AG10803 (cell line): ENCODE data around the gene NFYC.

Experiments
- DNase-seq: peaks from one replicate; pipeline ENCODE4 v3.0.0; 2010; ENCODE audit warnings: low read depth
- H3K4me3 ChIP-seq: 2 replicates; pipeline ENCODE4 v1.5.1; 2011; ENCODE audit warnings: mild to moderate bottlenecking, low read length, control low read depth
- TF ChIP-seq, protein P1 (sequence below): conservative IDR thresholded peaks from 2 replicates; pipeline ENCODE4 v1.5.1; 2011; ENCODE audit warnings: mild to moderate bottlenecking, low read length, control low read depth, inconsistent platforms

NFYC gene

DNA sequence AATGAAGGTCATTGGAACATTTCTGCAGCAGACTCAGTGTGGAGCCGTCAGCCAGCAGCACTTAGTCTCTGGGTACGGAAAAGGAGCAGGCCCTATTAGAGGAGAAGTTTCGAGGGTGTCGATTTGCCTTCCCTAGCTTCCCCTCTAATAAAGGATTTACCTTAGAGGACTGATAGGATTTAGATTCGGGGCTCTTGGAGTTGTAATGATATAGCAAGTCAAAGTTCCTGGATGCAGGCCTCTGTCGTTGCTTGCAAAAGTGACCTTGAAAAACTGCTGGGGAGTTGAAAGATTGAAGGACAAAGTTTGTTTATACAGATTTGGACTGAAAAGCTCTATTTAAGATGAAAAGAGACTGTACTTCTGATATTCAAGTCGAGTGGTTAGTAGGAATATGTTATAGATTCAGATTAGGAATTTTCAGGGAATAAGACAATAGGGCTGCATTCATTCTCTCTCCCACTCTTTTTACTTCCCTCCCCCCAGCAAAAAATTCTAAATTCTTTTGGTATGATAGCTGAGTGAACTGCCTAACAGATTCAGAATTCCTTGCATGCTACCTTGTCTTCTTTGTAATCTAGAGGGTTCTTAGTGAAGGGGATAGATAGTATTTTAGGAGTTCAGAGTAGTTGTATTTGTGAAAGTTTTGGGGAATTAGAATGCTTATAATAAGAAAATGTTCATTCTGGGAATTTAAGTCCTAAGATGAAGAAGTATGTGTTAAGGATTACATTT, 19.2 kb downstream of the NFYC start:
- TF ChIP-seq, protein P1, sequence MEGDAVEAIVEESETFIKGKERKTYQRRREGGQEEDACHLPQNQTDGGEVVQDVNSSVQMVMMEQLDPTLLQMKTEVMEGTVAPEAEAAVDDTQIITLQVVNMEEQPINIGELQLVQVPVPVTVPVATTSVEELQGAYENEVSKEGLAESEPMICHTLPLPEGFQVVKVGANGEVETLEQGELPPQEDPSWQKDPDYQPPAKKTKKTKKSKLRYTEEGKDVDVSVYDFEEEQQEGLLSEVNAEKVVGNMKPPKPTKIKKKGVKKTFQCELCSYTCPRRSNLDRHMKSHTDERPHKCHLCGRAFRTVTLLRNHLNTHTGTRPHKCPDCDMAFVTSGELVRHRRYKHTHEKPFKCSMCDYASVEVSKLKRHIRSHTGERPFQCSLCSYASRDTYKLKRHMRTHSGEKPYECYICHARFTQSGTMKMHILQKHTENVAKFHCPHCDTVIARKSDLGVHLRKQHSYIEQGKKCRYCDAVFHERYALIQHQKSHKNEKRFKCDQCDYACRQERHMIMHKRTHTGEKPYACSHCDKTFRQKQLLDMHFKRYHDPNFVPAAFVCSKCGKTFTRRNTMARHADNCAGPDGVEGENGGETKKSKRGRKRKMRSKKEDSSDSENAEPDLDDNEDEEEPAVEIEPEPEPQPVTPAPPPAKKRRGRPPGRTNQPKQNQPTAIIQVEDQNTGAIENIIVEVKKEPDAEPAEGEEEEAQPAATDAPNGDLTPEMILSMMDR = no peak
- H3K4me3 ChIP-seq = peak overlapping the region; percentile 21
- no peak for DNase-seq

DNA sequence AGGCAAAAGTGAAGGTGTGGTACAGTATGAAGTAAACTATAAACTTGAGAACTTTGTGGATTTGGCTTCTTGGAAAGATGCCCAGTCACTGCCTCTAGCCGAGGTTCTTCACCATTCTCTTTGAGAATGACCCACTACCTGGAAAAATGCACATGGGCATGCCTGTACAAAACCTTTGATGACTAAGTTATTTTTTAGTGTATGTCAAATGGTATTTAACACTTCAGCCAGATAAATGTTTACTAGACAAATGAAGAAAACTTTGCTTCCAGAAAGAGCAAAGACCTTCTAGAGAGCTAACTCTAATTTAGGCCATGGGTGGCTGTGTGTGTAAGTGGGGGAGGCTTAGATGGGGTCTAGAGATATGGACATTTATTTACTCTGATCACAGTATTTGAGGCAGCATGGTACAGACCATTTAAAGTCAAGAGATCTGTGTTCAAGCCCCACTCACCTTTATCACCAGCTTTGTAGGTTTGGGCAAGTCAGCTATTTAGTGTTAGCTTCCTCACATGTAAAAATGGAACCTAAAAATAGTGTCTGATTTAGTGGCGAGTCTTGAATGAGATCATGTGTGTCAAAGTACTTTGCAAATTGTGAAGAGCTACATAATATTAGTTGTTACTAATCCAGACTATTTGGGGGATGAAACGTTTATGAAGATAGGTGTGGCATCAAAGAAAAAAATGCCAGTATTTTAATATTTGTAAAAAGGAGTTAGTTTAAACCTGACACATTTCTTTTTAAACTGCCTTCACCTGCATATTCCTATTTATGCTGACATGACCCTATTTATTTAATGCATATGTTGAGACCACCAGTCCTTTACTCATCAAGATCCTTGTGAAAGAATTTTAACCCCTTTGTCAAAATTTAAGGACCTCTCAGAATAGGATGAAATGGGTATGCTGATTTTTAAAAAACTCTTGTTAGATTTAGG, 20.2 kb downstream of the NFYC start:
- peak overlapping the region; percentile 3; the same call in 1 of the 2 replicates for H3K4me3 ChIP-seq
- peak; percentile 53 for DNase-seq
- TF ChIP-seq, protein P1 = no peak

DNA sequence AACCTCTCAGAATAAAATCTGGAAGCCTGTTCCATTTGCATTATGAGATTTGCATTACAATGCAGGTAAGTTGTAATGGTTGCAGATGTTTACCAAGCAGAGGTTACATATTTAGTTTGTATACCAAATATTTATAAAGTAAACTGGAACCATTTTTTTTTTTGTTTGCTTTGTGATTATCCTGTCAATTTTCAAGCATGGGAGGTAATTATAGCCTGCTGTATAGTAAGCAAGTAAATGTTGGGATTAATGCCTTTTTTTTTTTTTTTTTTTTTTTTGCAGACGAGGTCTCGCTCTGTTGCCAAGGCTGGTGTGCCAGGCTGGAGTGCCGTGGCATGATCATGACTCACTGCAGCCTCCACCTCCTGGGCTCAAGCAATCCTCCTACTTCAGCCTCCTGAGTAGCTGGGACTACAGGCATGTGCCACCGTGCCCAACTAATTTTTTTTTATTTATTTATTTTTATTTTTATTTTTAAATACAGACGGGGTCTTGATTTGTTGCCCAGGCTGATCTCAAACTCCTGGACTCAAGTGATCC, 21.0 kb downstream of the NFYC start:
- DNase-seq = no peak
- H3K4me3 ChIP-seq = no peak overlapping the region
- TF ChIP-seq, protein P1 = no peak

DNA sequence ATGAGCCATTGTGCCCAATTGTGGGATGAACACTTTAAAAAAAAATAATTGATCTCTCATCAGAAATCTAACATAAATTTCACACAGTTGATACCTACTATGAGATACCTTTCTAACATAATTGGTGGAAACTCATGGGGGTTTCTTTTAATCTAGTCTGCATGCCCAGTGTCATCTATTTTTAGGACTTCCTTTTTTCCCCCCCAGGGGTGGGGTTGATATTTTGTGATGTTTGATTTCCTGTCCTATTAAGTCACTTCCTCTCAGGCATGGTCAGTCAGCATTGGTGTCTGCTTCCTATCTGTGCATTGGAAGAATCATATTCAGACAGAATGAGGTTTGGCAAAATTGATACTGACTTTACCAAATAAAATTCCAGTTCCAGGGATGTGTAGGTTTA, 21.5 kb downstream of the NFYC start:
- H3K4me3 ChIP-seq = no peak overlapping the region
- DNase-seq = no peak

DNA sequence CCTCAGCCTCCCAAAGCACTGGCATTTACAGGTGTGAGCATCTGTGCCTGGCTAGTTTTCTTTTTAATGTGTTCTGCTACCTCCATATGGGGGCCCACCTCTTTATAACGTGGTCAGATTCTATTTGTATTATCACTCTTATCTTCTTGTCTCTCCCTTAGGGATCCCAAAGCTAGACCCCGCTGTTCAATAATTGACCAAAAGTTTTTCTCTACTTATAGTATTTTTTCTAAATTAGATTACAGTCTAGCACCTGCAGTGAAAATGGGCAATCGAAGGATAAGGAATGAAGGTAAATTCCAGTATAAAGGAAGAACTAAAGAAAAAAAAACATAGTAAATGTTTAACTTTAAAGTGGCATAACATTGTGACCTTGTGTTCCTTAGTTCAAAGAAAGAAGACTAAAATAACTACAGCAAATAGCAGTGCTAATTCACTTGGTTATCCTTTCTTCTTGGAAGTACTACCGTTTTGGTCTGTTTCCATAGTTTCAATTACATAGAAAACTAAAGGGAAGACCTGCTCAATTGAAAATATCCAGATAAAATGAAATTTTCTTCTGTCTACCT, 24.1 kb downstream of the NFYC start:
- TF ChIP-seq, protein P1 = no peak
- no peak overlapping the region for H3K4me3 ChIP-seq
- no peak for DNase-seq

More for the DNA sequence above, 21.5 kb downstream of the NFYC start:
- TF ChIP-seq, protein P1 = no peak

DNA sequence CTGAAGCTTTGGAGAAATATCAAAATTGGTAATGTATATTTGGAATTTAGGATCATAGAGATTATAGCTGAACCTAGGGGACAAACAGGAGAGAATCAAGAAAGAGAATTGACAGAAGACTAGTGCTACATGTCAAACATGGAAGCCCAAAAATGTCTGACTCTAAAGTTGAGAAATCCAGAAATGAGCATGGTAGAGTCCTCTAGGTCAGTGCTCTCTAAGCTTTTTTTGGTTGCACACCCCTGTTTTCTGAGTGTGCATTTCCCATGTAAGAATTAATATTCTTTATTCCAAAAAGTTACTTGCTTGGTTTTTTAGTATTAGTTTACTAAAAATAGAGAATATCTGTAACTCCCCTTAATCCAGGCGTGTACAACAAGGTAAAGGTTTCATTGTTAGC, 25.6 kb downstream of the NFYC start:
- DNase-seq = no peak
- TF ChIP-seq, protein P1 = no peak
- H3K4me3 ChIP-seq = no peak overlapping the region
